Stimulated activated CD8-positive, alpha-beta memory T cell treated with anti-CD3 and anti-CD28 coated beads, Interleukin-7, amount 100 ng/mL, for 1 hour (primary cell): ENCODE results near the gene SLC38A8.

Source experiments
- DNase-seq, 2 donors: peaks; one replicate each; pipeline ENCODE4 v3.0.0-alpha.2; 2020; ENCODE audit warnings: low read depth in 2 of 2

Gene SLC38A8

GRCh38 chr16:83996481-83997252, 45.9 kb downstream of the SLC38A8 start:
- no peak for DNase-seq

GRCh38 chr16:83995754-83996153, 46.8 kb downstream of the SLC38A8 start:
- no peak for DNase-seq

- DNase-seq: no peak
These were observed 47.9 kb downstream of the SLC38A8 start for GRCh38 chr16:83994703-83995102.

GRCh38 chr16:83994087-83994486, 48.5 kb downstream of the SLC38A8 start:
- no peak for DNase-seq

- DNase-seq: no peak
These were observed 50.0 kb downstream of the SLC38A8 start for GRCh38 chr16:83992624-83993023.

- no peak for DNase-seq
These were observed 52.1 kb downstream of the SLC38A8 start for GRCh38 chr16:83990492-83990891.

GRCh38 chr16:83989300-83989699, 53.3 kb downstream of the SLC38A8 start:
- no peak for DNase-seq

- no peak for DNase-seq
These were observed 59.1 kb downstream of the SLC38A8 start for GRCh38 chr16:83983491-83983890.

- DNase-seq: no peak
These were observed 60.8 kb downstream of the SLC38A8 start for GRCh38 chr16:83981799-83982198.

GRCh38 chr16:83980794-83981193, 61.8 kb downstream of the SLC38A8 start:
- no peak for DNase-seq

- DNase-seq: no peak
These were observed 63.2 kb downstream of the SLC38A8 start for GRCh38 chr16:83979441-83979840.

- DNase-seq: no peak
These were observed 64.1 kb downstream of the SLC38A8 start for GRCh38 chr16:83978401-83978904.

GRCh38 chr16:83977056-83977815, 65.4 kb downstream of the SLC38A8 start:
- no peak for DNase-seq

- no peak for DNase-seq
These were observed 66.9 kb downstream of the SLC38A8 start for GRCh38 chr16:83975590-83976260.

- no peak for DNase-seq
These were observed 68.1 kb downstream of the SLC38A8 start for GRCh38 chr16:83974475-83974874.

- DNase-seq: no peak
These were observed 68.8 kb downstream of the SLC38A8 start for GRCh38 chr16:83973581-83974385.

GRCh38 chr16:83973077-83973476, 69.5 kb downstream of the SLC38A8 start:
- no peak for DNase-seq

- no peak for DNase-seq
These were observed 70.2 kb downstream of the SLC38A8 start for GRCh38 chr16:83972256-83973008.

- no peak for DNase-seq
These were observed 71.1 kb downstream of the SLC38A8 start for GRCh38 chr16:83971165-83972130.

GRCh38 chr16:83970430-83970815, 72.2 kb downstream of the SLC38A8 start:
- no peak for DNase-seq
